RKO (cell line): ENCODE results near the gene FES.
A peak's percentile ranks its signal among the peaks of the same experiment; 100 is the strongest.
"Not testable (repeated sequence)": the region's sequence is repeated elsewhere in the genome, so short reads cannot be mapped to it uniquely, and the experiment has no call there.

Experiments used
- DNase-seq: peaks from one replicate; pipeline ENCODE4 v3.0.0-alpha.2; 2016; ENCODE audit warnings: low spot score

The FES gene

GRCh38 chr15:90883976-90884718, at the start of gene FES:
Gene FES (plus strand): TSS chr15:90884504. CDS start chr15:90885046, 542 bp downstream.
- no peak for DNase-seq

DNA sequence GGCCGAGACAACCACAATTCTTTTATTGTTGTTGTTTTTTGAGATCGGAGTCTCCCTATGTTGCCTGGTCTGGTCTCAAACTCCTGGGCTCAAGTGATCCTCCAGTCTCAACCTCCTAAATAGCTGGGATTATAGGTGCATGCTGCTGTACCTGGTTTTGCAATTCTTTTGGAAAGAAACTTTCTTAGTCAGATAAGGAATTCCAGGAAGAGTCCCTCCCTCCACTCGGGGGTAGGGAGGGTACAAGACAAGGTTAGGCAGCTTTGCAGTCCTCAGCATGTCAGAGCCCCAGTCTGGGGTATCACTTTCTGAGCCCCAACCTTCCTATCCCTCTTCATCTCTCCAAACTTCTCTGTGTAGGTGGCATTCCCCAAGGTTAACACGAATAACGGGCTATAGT, 49.7 kb upstream of the FES start:
- no peak for DNase-seq

GRCh38 chr15:90836296-90836871, 47.9 kb upstream of the FES start:
- peak; percentile 29 for DNase-seq

DNA sequence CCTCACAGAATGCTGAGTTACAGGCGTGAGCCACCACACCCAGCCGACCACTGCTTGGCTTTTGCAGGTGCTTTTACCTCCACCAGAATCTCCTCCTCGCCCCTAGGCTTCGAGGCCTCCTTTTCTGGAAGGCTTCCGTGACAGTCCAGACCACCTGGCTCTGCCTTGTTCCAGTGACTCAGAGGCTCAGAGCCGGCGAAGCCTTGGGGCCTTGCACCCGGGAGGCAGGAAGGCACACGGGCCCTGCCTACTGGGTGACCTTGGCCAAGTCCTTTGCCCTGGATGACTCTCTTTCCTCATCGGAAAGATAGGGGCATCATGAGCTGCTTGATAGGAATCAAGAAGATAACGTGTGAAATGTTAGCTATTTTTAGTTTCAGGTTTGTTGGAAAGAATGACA, 47.2 kb upstream of the FES start:
- DNase-seq = no peak

DNA sequence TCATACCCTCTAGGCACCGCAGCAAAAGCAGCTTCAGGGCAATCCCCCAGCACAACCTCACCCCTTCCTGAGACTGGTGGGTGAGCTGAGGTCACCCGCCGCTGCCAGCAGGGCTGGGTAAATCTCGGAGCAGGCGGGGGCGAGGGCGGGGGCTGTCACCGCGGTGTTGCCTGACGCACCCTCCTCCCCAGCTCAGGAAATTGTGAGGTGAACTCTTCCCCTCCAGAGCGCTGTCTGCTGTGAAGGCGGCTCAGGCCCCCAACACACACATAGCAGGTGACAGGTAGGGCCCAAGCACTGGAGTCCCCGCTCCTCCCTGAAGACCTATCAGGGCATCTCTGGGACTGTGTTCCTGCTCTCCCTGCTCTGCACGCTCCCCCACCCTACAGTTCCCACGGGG, 46.2 kb upstream of the FES start:
- no peak for DNase-seq

GRCh38 chr15:90838544-90838943, 45.8 kb upstream of the FES start:
- DNase-seq = no peak

DNA sequence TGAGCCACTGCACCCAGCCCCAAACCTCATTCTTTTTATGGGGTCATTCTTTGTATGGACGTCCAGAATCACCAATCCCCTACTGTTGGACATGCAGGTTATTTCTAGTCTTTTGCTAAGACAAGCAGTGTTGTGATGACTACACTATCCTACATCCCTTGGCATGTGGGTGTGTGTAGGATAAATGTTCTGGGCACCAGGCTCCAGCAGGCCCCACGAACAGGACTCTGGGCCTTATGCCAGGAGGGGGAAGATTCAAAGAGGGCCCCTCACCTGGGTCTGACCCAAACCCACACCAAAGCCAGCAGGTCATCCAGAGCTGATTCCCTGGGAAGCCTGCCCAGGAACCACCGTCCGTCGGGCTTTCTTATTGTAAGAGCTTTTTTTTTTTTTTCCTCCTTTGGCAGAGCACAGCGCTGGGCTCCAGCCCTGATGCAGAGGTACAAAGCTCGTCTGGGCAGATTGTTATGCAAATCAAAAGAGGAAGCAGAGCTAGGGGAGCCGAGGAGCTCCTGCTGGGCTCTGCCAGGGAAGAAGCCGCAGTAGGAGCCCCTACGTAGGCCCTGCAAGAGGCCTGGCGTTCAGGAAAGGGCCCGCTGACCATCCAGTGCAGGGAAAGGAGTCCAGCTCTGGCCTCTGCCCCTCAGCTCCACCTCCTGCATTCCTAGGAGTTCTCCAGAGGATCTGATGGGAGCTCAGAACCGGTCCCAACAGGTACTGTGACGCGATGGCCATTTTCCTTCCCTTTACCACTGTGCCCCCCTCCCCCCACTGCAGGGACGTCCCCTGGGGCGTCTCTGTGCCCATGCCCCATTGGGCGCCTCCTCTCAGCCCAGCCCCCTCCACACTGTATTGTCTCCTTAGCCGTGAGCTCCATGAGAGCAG, 44.9 kb upstream of the FES start:
- DNase-seq = no peak

DNA sequence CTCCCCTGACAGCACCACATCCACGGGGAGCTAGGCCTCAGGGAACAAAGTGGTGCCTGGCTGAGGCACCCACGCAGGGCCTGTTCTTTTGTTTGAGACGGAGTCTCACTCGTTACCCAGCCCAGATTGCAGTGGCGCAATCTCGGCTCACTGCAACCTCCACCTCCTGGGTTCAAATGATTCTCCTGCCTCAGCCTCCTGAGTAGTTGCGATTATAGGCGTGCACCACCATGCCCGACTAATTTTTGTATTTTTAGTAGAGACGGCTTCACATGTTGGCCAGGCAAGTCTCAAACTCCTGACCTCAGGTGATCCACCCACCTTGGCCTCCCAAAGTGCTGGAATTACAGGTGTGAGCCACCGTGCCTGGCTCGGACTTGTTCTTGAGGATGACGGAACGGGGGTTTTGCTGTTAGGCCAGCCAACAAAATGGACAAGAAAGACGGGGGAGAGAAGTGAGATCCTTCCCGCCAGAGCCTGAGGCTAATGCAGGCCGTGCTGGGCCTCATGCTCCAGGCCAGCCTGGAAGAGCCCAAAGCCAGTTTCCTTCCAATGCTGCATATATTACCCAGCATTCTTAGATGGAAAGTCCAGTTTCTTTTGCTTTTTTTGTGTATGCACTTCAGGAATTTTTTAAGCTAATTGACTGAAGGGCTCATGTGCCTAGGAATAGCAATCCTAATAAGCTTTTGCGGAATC, 44.0 kb upstream of the FES start:
- DNase-seq = no peak

- no peak for DNase-seq
These were observed 43.4 kb upstream of the FES start for GRCh38 chr15:90840954-90841353.

DNA sequence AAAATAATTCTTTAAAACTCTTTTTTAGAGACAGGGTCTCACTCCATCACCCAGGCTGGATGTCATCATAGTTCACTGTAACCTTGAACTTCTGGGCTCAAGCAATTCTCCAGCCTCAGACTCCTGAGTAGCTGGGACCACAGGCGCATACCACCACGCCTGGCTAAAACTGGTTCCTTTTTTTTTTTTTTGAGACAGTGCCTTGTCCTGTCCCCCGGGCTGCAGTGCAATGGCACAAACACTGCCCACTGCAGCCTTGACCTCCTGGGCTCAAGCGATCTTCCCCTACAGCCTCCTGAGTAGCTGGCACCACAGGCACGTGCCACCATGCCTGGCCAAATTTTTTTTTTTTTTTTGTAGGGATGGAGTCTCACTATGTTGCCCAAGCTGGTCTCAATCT, 39.6 kb upstream of the FES start:
- no peak for DNase-seq

DNA sequence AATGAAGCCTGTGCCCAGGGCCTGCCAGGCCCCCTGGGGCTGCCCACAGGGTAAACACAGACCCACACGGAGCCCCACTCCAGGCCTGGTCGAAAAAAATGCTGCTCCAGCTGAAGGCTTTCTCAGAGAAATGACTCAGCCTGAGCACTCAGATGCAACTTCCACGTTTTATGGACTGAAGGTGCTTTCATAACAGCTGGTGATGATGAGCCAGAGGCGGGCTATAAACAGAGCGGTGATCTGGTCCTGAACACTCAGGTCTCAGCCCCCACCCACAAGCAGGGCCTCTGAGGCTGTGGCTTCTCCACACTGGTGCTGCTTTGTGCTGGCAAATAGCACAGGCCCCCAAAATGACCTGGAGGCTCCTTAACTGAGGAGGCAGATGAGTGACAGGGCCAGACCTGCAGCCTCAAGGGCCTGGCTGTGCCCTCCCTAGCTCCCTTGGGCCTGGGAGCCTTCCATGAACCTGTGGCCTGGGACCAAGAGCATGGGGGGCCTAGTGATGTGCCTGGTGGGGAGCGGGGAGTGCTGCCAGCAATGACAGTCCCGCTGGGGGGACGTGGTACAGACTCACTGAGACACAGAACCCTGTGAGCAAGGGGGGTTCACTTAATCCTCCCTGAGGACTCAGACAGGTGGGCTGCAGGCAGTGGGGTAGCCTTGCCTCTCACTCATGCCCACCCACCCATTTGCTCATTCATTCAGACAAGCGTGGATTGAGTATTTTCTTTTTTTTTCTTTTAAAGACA, 38.9 kb upstream of the FES start:
- DNase-seq = peak; percentile 91

DNA sequence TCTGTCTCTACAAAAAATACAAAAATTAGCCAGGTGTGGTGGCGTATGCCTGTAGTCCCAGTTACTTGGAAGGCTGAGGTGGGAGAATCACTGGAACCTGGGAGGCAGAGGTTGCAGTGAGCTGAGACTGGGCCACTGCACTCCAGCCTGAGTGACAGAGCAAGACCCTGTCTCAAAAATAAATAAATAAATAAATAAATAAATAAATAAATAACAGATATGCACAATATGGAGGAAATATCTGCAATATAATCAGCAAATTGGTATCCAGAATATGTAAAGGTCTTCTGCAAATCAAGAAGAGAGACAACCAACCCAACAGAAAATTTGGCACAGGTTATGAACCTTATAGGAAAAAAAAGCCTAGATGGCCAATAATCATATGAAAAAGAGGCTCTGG, 34.9 kb upstream of the FES start:
- not testable (repeated sequence) for DNase-seq

DNA sequence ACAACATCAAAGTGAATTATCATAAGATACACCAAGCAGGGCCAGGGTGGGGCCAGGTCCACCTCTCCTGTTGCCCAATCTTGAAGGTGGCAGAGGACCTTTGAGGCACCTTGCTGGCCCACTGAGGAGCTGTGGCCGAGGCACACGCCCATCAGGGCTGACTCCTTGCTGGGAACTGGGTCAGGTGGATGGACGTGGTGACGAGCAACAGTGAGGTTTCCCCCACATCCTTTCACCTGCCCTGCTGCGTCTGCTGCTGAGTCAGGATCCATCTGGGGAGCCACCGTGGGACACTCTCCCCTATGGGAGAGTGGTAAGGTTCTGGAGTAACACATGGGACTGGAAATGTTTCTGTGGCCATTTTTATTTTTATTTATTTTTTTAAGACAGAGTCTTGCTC, 33.2 kb upstream of the FES start:
- DNase-seq = no peak

- no peak for DNase-seq
These were observed 32.4 kb upstream of the FES start for GRCh38 chr15:90851940-90852339.

DNA sequence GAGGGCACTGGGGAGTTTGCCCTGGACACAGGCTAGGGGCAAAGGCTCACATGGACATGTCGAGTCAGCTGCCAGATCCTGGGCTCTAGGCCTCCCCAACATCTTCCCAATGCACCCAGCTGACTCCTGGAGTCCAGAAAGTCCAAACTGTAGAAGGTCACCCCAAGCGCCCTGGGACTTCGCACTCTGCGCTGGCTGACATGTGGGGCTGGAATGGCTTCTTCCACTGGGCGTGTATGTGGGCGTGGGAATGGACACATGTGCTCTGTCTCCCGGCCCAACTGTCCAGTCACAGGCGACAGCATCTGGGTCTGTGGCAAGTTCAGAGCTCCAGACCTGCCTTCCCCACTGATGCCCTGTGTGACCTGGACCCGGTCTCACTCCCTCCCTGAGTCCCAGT, 29.2 kb upstream of the FES start:
- DNase-seq = no peak

GRCh38 chr15:90857337-90857736, 27.0 kb upstream of the FES start:
- DNase-seq = no peak

DNA sequence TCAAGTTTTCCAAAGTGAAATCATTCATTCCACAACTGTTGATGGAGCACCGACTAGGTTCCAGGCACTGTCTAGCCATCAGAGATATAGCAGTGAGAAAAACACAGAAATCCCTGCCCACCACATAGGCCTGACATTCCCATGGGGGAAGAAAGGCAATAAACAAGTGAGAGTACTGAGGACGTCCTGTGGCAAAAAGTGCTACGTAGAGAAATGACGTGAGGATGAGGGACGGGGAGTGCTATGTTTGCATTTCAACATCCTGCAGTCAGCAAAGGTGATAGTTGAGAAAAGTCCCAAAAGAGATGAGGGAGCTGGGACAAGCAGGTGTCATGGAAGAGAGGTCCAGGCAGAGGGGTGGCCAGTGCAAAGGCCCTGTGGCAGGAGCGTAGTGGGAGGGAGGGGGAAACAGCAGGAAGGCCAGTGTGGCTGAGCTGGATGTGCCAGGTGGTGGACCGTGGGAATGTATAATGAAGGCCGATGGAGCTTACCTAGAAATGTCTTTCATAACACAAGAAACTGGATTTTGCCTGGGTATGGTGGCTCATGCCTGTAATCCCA, 26.3 kb upstream of the FES start:
- DNase-seq = no peak

- no peak for DNase-seq
These were observed 24.8 kb upstream of the FES start for GRCh38 chr15:90859234-90860131.

DNA sequence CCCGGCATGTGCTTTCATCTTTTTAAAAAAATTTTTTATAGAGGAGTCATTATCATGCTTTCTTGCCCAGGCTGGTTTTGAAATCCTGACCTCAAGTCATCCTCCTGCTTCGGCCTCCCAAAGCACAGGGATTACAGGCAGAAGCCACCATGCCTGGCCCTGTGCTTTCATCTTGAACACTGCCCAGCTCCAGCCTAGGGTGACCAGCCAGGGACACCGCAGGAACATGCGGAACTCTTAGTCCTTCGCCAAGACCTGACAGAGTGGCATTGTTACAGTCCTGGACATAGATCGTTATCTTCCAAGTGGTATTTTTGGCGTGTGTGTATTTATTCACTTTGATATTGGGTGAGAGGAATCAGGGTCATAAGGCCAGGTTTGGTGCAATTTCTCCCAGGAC, 23.9 kb upstream of the FES start:
- DNase-seq = no peak

DNA sequence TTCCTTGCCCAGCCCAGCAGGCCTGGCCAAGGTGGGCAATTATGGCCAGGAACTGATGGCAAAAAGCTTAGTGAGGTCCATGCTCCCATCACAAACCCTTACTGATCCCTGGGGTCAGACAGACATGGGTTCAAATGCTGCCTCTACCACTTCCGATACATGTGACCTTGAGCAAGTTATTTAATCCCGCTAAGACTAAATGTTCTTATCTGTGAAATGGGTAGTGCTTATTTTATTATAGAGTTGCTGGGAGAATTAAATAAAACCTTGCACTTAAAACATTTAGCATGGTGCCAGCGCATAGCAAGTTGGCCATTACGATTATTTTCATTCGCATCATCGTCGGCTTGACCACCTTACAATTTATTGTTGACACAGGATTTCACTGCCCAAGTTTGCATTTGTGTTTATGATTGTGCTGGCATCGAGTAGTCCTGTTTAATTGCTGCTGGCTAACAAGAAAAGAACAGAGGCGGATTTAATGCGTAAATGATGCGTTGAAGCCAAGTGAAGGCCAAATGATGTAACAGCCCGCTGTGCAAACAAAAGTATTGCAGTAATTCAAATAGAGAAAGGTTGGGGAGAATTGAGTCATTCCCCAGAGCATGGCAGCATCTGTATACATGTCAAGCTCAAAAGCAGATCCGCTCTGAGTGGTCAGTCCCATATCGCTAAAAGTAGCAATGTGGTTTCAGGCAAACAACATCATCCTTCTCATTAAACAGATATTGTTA, 23.2 kb upstream of the FES start:
- DNase-seq = no peak
